Colonic mucosa (tissue), 4 donors: Measurements from ENCODE around the gene CD3D. TPM values are rescaled to one million over a fixed set of nuclear protein-coding genes. Genes with fewer than 3 reads are reported as not detected.

ENCODE experiments used
- DNase-seq: peaks from one replicate; pipeline ENCODE4 v3.0.0-alpha.2; 2020
- H3K27ac ChIP-seq: fragments of 200-600 bp; one replicate; pipeline ENCODE4 v1.8.0; 2021
- H3K27me3 ChIP-seq: fragments of 200-600 bp; one replicate; pipeline ENCODE4 v1.8.0; 2021
- H3K36me3 ChIP-seq: fragments of 200-600 bp; one replicate; pipeline ENCODE4 v1.8.0; 2021
- H3K4me1 ChIP-seq: fragments of 200-600 bp; one replicate; pipeline ENCODE4 v1.8.0; 2021; ENCODE audit warnings: mild to moderate bottlenecking
- H3K4me3 ChIP-seq: fragments of 200-600 bp; one replicate; pipeline ENCODE4 v1.8.0; 2021
- H3K9ac ChIP-seq, 2 donors: one replicate each; pipeline ENCODE4 v1.7.0; 2013; ENCODE audit warnings: control low read depth in 2 of 2, low read depth in 2 of 2, low read length in 2 of 2
- H3K9me3 ChIP-seq: fragments of 200-600 bp; one replicate; pipeline ENCODE4 v1.8.0; 2021
- CTCF ChIP-seq: fragments of 200-600 bp; IDR thresholded peaks from one replicate; pipeline ENCODE4 v1.8.0; 2022; ENCODE audit warnings: antibody characterized with exemption, mild to moderate bottlenecking
- intact Hi-C: fragments of 100-400 bp; cut with DNase I; formaldehyde crosslinking; loops from one replicate; pipeline ENCODE4 v1.14.1; 2022
- total RNA-seq, 2 donors: library from RNA; stranded (reverse); fragmentation: NEBNext Ultra II Directional in 1 of 2; extraction: Animal tissue kit (Norgen Biotek cat#: 25700) in 1 of 2; gene quantifications; one replicate each; pipeline ENCODE4 v1.2.1, GENCODE V29; 2021
- donor health status: healthy.
- donor health status: DM: no; HTN: no; CAD: no.
- donor health status: DM: no; HTN: no; CAD: no.

CD3D gene
- total RNA-seq, 2 donors from 2014 or later = 3.1 to 4.7 TPM

- Histone ChIP-seq H3K36me3 (no peaks in the 10 kb centered on the region), H3K9ac (peak within 1 kb of the TSS in 1 of 2 donors; percentile 28), H3K4me1 (no peaks in the 10 kb centered on the region), H3K27me3 (no peaks in the 10 kb centered on the region), H3K27ac (peak within 1 kb of the TSS; percentile 25), H3K9me3 (no peaks in the 10 kb centered on the region), H3K4me3 (no peak within 1 kb of the TSS)
- intact Hi-C loops = no loop called here
- DNase-seq = no peak
- no peak for TF ChIP-seq CTCF
These were observed 1.5 kb upstream of the CD3D start, which contains the start of gene CD3G for GRCh38 chr11:118343981-118344515. TSS of gene CD3G (plus strand) at chr11:118344344. CDS start at chr11:118344424, 80 bp downstream.

GRCh38 chr11:118343248-118343647 is 743 bp upstream of the CD3D start:
- no peak for TF ChIP-seq CTCF
- Histone ChIP-seq H3K4me3 (no peak overlapping the region), H3K27me3 (no peaks in the 10 kb centered on the region), H3K9me3 (no peaks in the 10 kb centered on the region), H3K36me3 (no peaks in the 10 kb centered on the region), H3K4me1 (no peaks in the 10 kb centered on the region), H3K27ac (peak overlapping the region; percentile 25), H3K9ac (no peak overlapping the region)
- intact Hi-C loops = no loop called here
- DNase-seq = no peak

GRCh38 chr11:118341815-118342489 is 553 bp downstream of the CD3D start:
- H3K4me3 ChIP-seq = peak overlapping the region; percentile 9
- H3K4me1 ChIP-seq = no peaks in the 10 kb centered on the region
- H3K9ac ChIP-seq = peak overlapping the region in 1 of 2 donors; percentile 47
- no peak for DNase-seq
- intact Hi-C loops = no loop called here
- H3K27ac ChIP-seq = no peak overlapping the region
- no peaks in the 10 kb centered on the region for H3K36me3 ChIP-seq
- TF ChIP-seq CTCF = no peak
- H3K9me3 ChIP-seq = no peaks in the 10 kb centered on the region
- H3K27me3 ChIP-seq = no peaks in the 10 kb centered on the region

GRCh38 chr11:118341261-118341660 is 1.2 kb downstream of the CD3D start:
- H3K9ac ChIP-seq = no peak overlapping the region
- no peaks in the 10 kb centered on the region for H3K9me3 ChIP-seq
- no peaks in the 10 kb centered on the region for H3K36me3 ChIP-seq
- DNase-seq = no peak
- no peaks in the 10 kb centered on the region for H3K27me3 ChIP-seq
- TF ChIP-seq CTCF = no peak
- no peak overlapping the region for H3K27ac ChIP-seq
- no peaks in the 10 kb centered on the region for H3K4me1 ChIP-seq
- intact Hi-C loops = no loop called here
- H3K4me3 ChIP-seq = peak overlapping the region; percentile 9

GRCh38 chr11:118340449-118340848 is 2.1 kb downstream of the CD3D start:
- Histone ChIP-seq H3K27ac (no peak overlapping the region), H3K4me3 (peak overlapping the region; percentile 2), H3K27me3 (no peaks in the 10 kb centered on the region), H3K36me3 (no peaks in the 10 kb centered on the region), H3K4me1 (no peaks in the 10 kb centered on the region), H3K9ac (no peak overlapping the region), H3K9me3 (no peaks in the 10 kb centered on the region)
- TF ChIP-seq CTCF = no peak
- DNase-seq = no peak
- intact Hi-C loops = no loop called here
